SU-DHL-6 (cell line): Measurements from ENCODE around the gene TOX2.

Experiments
- H2AFZ ChIP-seq: fragments of 200-600 bp; sonication (generic); 2 replicates; pipeline ENCODE4 v1.6.1; 2014; ENCODE audit warnings: low read depth, mild to moderate bottlenecking, moderate library complexity, mixed read lengths, antibody characterized with exemption, low read length; ENCODE audit not compliant: severe bottlenecking
- H3F3A ChIP-seq: fragments of 200-600 bp; shearing (Covaris generic); 2 replicates; pipeline ENCODE4 v1.6.0; 2016; ENCODE audit warnings: antibody characterized with exemption, mild to moderate bottlenecking; ENCODE audit not compliant: insufficient read depth
- H3K27ac ChIP-seq: fragments of 200-600 bp; sonication (generic); 2 replicates; pipeline ENCODE4 v1.5.1; 2016; ENCODE audit warnings: low read depth, mild to moderate bottlenecking, low read length, moderate library complexity, mixed read lengths
- H3K27me3 ChIP-seq: fragments of 200-600 bp; sonication (generic), shearing (Covaris generic); 2 replicates; pipeline ENCODE4 v1.6.0; 2014; ENCODE audit warnings: mild to moderate bottlenecking, low read length
- H3K36me3 ChIP-seq: fragments of 200-600 bp; sonication (generic); 2 replicates; pipeline ENCODE4 v1.6.1; 2014; ENCODE audit warnings: mild to moderate bottlenecking, low read length, mixed read lengths
- H3K4me2 ChIP-seq: fragments of 300-600, 200-600 bp; shearing (Covaris generic), sonication (generic); 2 replicates; pipeline ENCODE4 v1.6.0; 2014; ENCODE audit warnings: low read length, low read depth, mild to moderate bottlenecking; ENCODE audit not compliant: poor library complexity, severe bottlenecking
- H3K4me3 ChIP-seq: fragments of 200-600 bp; sonication (generic); 2 replicates; pipeline ENCODE4 v1.5.1; 2014; ENCODE audit warnings: antibody characterized with exemption, low read length, mild to moderate bottlenecking, mixed read lengths; ENCODE audit not compliant: insufficient read depth, poor library complexity, severe bottlenecking
- H3K79me2 ChIP-seq: fragments of 200-600 bp; sonication (generic); 2 replicates; pipeline ENCODE4 v1.6.1; 2014; ENCODE audit warnings: mild to moderate bottlenecking, low read length, moderate library complexity; ENCODE audit not compliant: insufficient read depth
- H3K9ac ChIP-seq: fragments of 200-600 bp; sonication (generic); 2 replicates; pipeline ENCODE4 v1.7.0; 2014; ENCODE audit warnings: mild to moderate bottlenecking, low read length
- H3K9me2 ChIP-seq: fragments of 200-600 bp; sonication (generic); replicated peaks from 2 replicates; pipeline ENCODE4 v1.6.1; 2014; ENCODE audit warnings: low read length; ENCODE audit not compliant: insufficient read depth
- H3K9me3 ChIP-seq: fragments of 200-600 bp; sonication (generic); 2 replicates; pipeline ENCODE4 v1.6.1; 2014; ENCODE audit warnings: low read length, mixed read lengths; ENCODE audit not compliant: insufficient read depth
- H4K20me1 ChIP-seq: fragments of 200-600 bp; sonication (generic); 2 replicates; pipeline ENCODE4 v1.6.1; 2014; ENCODE audit warnings: low read depth, mild to moderate bottlenecking, antibody characterized with exemption, low read length, moderate library complexity, mixed read lengths
- EZH2phosphoT487 ChIP-seq: fragments of 200-600 bp; sonication (generic), shearing (Covaris generic); conservative IDR thresholded peaks from 2 replicates; pipeline ENCODE4 v1.6.1; 2018; ENCODE audit warnings: mild to moderate bottlenecking, antibody characterized with exemption, low read length, moderate library complexity, mixed read lengths
- TF ChIP-seq, protein P1 (sequence below): fragments of 200-600 bp; sonication (generic); IDR thresholded peaks from one replicate; pipeline ENCODE4 v1.5.1; 2017; ENCODE audit warnings: antibody characterized with exemption, mild to moderate bottlenecking, low read length, moderate library complexity; ENCODE audit not compliant: insufficient read depth, poor library complexity, severe bottlenecking

TOX2 gene

DNA sequence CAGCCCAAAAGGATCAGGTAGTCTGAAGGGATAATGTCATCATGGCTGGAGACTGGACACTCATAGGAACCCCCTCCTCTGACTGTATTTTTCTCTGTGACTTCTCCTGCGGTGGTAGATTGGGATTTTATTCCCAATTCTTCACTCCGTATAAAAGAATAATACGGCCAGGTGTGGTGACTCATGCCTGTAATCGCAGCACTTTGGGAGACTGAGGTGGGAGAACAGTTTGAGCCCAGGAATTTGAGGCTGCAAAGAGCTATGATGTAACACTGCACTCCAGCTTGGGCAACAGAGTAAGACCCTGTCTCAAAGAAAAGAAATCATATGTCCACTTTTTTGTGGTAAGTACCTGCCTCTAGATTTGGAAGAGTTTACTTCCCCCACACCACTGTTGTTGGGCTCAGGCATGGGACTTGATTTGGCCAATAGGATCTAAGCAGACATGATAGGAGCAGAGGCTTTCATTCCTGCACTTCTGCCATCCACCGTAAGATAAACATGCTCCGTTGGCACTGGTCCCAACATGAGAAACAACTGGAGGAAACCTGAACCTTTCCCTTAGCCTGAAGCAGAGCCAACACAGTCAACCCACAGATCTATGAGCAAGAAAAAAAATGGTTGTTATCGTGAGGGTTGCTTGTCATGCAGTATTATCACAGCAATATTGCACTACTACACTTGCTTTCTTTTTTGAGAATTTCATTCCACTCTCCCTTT, 190.3 kb downstream of the TOX2 start:
- no peak overlapping the region for H2AFZ ChIP-seq
- no peaks in the 10 kb centered on the region for H3K27me3 ChIP-seq
- no peaks in the 10 kb centered on the region for H3F3A ChIP-seq
- no peaks in the 10 kb centered on the region for H4K20me1 ChIP-seq
- no peak overlapping the region for H3K27ac ChIP-seq
- TF ChIP-seq, protein P1, sequence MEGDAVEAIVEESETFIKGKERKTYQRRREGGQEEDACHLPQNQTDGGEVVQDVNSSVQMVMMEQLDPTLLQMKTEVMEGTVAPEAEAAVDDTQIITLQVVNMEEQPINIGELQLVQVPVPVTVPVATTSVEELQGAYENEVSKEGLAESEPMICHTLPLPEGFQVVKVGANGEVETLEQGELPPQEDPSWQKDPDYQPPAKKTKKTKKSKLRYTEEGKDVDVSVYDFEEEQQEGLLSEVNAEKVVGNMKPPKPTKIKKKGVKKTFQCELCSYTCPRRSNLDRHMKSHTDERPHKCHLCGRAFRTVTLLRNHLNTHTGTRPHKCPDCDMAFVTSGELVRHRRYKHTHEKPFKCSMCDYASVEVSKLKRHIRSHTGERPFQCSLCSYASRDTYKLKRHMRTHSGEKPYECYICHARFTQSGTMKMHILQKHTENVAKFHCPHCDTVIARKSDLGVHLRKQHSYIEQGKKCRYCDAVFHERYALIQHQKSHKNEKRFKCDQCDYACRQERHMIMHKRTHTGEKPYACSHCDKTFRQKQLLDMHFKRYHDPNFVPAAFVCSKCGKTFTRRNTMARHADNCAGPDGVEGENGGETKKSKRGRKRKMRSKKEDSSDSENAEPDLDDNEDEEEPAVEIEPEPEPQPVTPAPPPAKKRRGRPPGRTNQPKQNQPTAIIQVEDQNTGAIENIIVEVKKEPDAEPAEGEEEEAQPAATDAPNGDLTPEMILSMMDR, result no peak
- no peak for TF ChIP-seq EZH2phosphoT487
- no peaks in the 10 kb centered on the region for H3K36me3 ChIP-seq
- H3K4me3 ChIP-seq, result no peak overlapping the region
- no peak overlapping the region for H3K4me2 ChIP-seq
- no peaks in the 10 kb centered on the region for H3K9me3 ChIP-seq
- H3K9me2 ChIP-seq, result no peaks in the 10 kb centered on the region
- H3K9ac ChIP-seq, result no peak overlapping the region
- H3K79me2 ChIP-seq, result no peaks in the 10 kb centered on the region

DNA sequence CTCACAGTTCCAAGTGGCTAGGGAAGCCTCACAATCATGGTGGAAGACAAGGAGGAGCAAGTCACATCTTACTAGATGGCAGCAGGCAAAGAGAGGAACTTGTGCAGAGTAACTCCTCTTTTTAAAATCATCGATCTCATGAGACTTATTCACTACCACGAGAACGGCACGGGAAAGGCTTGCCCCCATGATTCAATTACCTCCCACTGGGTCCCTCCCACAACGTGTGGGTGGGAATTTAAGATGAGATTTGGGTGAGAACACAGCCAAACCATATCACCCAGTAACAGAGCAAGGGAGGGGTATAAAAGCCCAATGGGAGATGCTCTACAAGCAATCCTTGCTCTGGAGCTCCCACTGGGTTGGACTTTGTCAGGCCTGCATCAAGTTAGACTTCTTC, 192.0 kb downstream of the TOX2 start:
- Histone ChIP-seq H3K27me3 (no peaks in the 10 kb centered on the region), H3F3A (no peaks in the 10 kb centered on the region), H3K9me2 (no peaks in the 10 kb centered on the region), H3K4me3 (no peak overlapping the region), H3K9me3 (no peaks in the 10 kb centered on the region), H3K9ac (no peak overlapping the region), H4K20me1 (no peaks in the 10 kb centered on the region), H3K36me3 (no peaks in the 10 kb centered on the region), H3K27ac (no peak overlapping the region), H3K4me2 (no peak overlapping the region), H2AFZ (no peak overlapping the region), H3K79me2 (no peaks in the 10 kb centered on the region)
- TF ChIP-seq, protein P1, result no peak
- no peak for TF ChIP-seq EZH2phosphoT487

DNA sequence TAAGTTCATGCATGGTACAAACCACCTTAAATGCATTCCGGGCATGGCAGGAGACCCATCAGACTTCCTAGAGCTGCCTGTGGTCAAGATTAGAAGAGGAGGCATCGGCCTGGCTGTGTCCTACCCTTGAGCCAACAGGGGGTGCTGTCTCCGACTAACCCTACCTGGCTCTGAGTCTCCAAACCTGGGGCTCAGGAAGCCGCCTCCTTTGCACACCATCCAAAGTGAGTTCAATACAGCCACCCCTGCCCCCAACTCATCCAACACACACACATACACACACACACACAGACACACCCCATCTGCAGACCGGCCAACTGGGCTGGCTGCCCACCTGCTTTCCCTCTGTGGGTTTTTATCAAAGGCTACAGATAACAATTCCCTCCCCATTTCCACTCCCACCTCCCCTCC, 195.3 kb downstream of the TOX2 start:
- H3K4me3 ChIP-seq, result no peak overlapping the region
- H2AFZ ChIP-seq, result no peak overlapping the region

More for the DNA sequence above, 195.3 kb downstream of the TOX2 start:
- Histone ChIP-seq H3K27ac (no peak overlapping the region), H3K9me2 (no peaks in the 10 kb centered on the region), H3K27me3 (no peaks in the 10 kb centered on the region), H3F3A (no peaks in the 10 kb centered on the region), H4K20me1 (no peaks in the 10 kb centered on the region), H3K36me3 (no peaks in the 10 kb centered on the region), H3K9me3 (no peaks in the 10 kb centered on the region), H3K9ac (no peak overlapping the region), H3K79me2 (no peaks in the 10 kb centered on the region), H3K4me2 (no peak overlapping the region)
- TF ChIP-seq, protein P1, result no peak
- no peak for TF ChIP-seq EZH2phosphoT487
